GM19193 (cell line): ENCODE data around the gene CXXC5.
A peak's percentile ranks its signal among the peaks of the same experiment; 100 is the strongest.

ENCODE experiments used
- POLR2A ChIP-seq: IDR thresholded peaks from 4 replicates; pipeline ENCODE4 v1.6.1; 2011; ENCODE audit not compliant: insufficient read depth, insufficient read length; ENCODE audit errors: extremely low read depth

Gene CXXC5

GRCh38 chr5:139666551-139666950 is 18.4 kb downstream of the CXXC5 start:
- TF ChIP-seq POLR2A = no peak

GRCh38 chr5:139667001-139667729 is 19.0 kb downstream of the CXXC5 start:
- TF ChIP-seq POLR2A = peak; percentile 24

- TF ChIP-seq POLR2A = no peak
Observed at GRCh38 chr5:139667730-139668063, 19.5 kb downstream of the CXXC5 start.

- peak; percentile 52 for TF ChIP-seq POLR2A
Observed at GRCh38 chr5:139668064-139668880, 20.1 kb downstream of the CXXC5 start.

- TF ChIP-seq POLR2A = peak; percentile 14
Observed at GRCh38 chr5:139668924-139669661, 20.9 kb downstream of the CXXC5 start.

- TF ChIP-seq POLR2A = peak; percentile 67
Observed at GRCh38 chr5:139669662-139670368, 21.7 kb downstream of the CXXC5 start.

- TF ChIP-seq POLR2A = peak; percentile 30
Observed at GRCh38 chr5:139670369-139671095, 22.4 kb downstream of the CXXC5 start.

- no peak for TF ChIP-seq POLR2A
Observed at GRCh38 chr5:139671096-139671841, 23.1 kb downstream of the CXXC5 start.

- no peak for TF ChIP-seq POLR2A
Observed at GRCh38 chr5:139675213-139675612, 27.1 kb downstream of the CXXC5 start.

GRCh38 chr5:139675825-139676224 is 27.7 kb downstream of the CXXC5 start:
- no peak for TF ChIP-seq POLR2A

GRCh38 chr5:139676406-139676805 is 28.3 kb downstream of the CXXC5 start:
- no peak for TF ChIP-seq POLR2A

- no peak for TF ChIP-seq POLR2A
Observed at GRCh38 chr5:139676951-139677735, 29.0 kb downstream of the CXXC5 start.

GRCh38 chr5:139677736-139678613 is 29.8 kb downstream of the CXXC5 start:
- no peak for TF ChIP-seq POLR2A
